GM21717 (cell line): Measurements from ENCODE around the gene NXPE3.

Source experiments
- ATAC-seq: cut with Tn5 transposase; IDR thresholded peaks from one replicate; pipeline ENCODE4 v1.9.1; 2021; ENCODE audit warnings: mild to moderate bottlenecking, moderate library complexity; ENCODE audit not compliant: unreplicated experiment

Gene NXPE3

DNA sequence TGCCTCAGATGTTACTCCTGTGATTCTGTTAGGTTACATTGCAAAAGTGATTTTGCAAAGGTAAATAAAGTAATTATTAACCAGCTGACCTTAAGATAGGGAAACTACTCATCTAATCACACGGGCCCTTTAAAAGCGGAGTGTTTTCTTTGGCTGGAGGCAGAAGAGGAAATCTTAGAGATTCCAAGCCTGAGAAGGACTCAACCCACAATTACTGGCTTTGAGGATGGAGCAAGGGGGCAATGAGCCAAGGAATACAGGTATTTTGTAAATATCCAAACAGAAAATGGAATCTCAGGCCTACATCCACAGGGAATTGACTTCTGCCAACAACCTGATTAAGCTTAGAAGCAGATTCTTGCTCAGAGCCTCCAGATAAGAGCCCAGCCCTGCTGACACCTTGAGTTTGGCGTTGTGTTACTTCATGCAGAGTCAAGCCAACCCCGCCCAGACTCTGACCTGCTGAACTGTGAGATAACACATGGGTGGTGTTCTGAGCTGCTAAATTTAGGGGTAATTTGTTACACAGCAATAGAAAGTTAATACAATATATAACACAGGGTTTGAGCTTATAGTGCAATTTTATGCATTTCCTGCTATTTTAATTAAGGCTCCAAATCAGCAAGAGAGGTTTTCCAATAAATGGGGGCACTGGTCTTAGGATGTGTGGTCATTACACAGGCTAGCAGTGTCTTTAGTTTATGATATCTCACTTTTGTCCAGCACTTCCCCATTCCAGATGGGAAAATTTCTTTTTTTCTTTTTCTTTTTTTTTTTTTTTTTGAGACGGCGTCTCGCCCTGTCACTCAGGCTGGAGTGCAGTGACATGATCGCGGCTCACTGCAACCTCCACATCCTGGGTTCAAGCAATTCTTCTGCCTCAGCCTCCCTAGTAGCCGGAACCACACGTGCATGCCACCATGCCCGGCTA, 89.8 kb downstream of the NXPE3 start:
- ATAC-seq = no peak

DNA sequence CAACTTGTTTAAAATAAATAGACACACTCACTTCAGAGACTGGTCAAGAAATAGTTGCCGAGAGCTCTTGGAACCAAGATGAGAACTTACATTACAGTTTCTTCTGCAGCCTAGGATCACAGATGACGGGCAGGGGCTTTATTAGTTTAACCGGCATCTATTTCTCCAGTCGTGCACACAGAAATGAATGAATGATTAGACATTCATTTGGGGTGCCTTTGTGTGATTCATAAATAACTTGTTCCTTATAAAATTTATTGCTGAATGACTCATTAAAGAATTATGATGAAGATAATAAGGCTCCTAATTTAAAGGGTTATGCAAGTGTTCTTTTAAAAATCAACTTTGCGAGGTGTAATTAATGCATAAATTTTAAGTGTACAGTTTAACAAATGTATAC, 91.1 kb downstream of the NXPE3 start:
- no peak for ATAC-seq

DNA sequence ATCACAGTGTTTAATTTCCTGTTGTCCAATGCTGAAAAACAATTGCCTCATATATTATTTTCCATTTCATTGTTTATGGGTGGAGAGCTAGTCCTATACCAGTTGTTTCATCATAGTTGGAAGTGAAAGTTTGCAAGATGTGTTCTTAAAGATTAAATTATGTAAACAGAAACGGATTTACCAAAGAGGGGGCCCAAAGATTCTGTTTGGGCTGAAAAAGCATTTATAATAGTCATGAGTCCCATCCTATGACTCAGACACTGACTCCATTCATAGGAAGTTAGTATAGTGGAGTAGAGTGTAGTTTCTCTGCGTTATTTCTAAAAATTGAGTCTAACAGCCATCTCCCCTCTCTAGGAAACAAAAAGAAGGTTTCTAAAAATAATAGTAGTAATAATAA, 94.6 kb downstream of the NXPE3 start:
- no peak for ATAC-seq

DNA sequence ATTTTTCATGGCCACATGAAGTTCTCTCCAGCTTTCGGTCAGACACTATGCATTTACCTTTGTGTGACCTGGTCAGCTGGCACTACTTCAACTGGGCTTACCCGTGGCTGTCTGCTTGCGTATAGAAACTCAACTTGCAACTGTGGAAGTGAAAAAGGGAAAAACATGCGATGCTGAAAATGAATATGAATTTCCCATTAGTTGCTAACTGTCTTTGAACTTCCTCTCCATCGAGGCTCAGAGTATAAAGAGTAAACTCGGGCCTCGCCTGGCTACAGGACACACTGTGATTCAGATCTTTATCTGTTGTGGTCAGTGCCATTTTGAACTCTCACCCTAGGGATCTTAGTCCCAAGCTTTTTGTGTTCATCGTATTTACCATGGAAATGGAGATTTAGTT, 97.1 kb downstream of the NXPE3 start:
- ATAC-seq = no peak
